ENCODE data around the gene DBET. TPM values are rescaled to one million over a fixed set of nuclear protein-coding genes. Genes with fewer than 3 reads are reported as not detected.
"Not testable (repeated sequence)": the region's sequence is repeated elsewhere in the genome, so short reads cannot be mapped to it uniquely, and the experiment has no call there.

The DBET gene
- total RNA-seq, 2 donors from 2014 or later = not detected

GRCh38 chr4:190099605-190100004 lies 35.3 kb downstream of the DBET start:
- not testable (repeated sequence) for H3K27me3 Mint-ChIP-seq; H3K27ac Mint-ChIP-seq; H3K4me1 Mint-ChIP-seq; ATAC-seq; H3K9me3 ChIP-seq (ENCODE audit: control insufficient read depth, low read length, poor library complexity, severe bottlenecking); H3K4me3 Mint-ChIP-seq; DNase-seq; H3K36me3 Mint-ChIP-seq (ENCODE audit: low read depth)

- H3K36me3 Mint-ChIP-seq (ENCODE audit: low read depth); H3K4me3 Mint-ChIP-seq: not testable (repeated sequence)
Observed at GRCh38 chr4:190101525-190101924, 37.2 kb downstream of the DBET start.

GRCh38 chr4:190106191-190106590 lies 41.9 kb downstream of the DBET start:
- ATAC-seq, DNase-seq, H3K4me3 Mint-ChIP-seq: not testable (repeated sequence)

More at GRCh38 chr4:190101525-190101924, 37.2 kb downstream of the DBET start:
- not testable (repeated sequence) for H3K27me3 Mint-ChIP-seq; DNase-seq; H3K4me1 Mint-ChIP-seq; ATAC-seq; H3K9me3 ChIP-seq (ENCODE audit: control insufficient read depth, low read length, poor library complexity, severe bottlenecking); H3K27ac Mint-ChIP-seq

GRCh38 chr4:190106611-190107480 lies 42.5 kb downstream of the DBET start:
- H3K4me3 Mint-ChIP-seq; H3K9me3 ChIP-seq (ENCODE audit: control insufficient read depth, low read length, poor library complexity, severe bottlenecking); H3K4me1 Mint-ChIP-seq; H3K36me3 Mint-ChIP-seq (ENCODE audit: low read depth); DNase-seq; ATAC-seq; H3K27ac Mint-ChIP-seq; H3K27me3 Mint-ChIP-seq: not testable (repeated sequence)

More at GRCh38 chr4:190106191-190106590, 41.9 kb downstream of the DBET start:
- not testable (repeated sequence) for H3K9me3 ChIP-seq (ENCODE audit: control insufficient read depth, low read length, poor library complexity, severe bottlenecking); H3K27ac Mint-ChIP-seq; H3K27me3 Mint-ChIP-seq; H3K36me3 Mint-ChIP-seq (ENCODE audit: low read depth); H3K4me1 Mint-ChIP-seq

- not testable (repeated sequence) for H3K36me3 Mint-ChIP-seq (ENCODE audit: low read depth); H3K27me3 Mint-ChIP-seq; H3K4me3 Mint-ChIP-seq; ATAC-seq; H3K4me1 Mint-ChIP-seq; DNase-seq; H3K9me3 ChIP-seq (ENCODE audit: control insufficient read depth, low read length, poor library complexity, severe bottlenecking); H3K27ac Mint-ChIP-seq
Observed at GRCh38 chr4:190107766-190108485, 43.6 kb downstream of the DBET start.

GRCh38 chr4:190108756-190109155 lies 44.5 kb downstream of the DBET start:
- not testable (repeated sequence) for H3K36me3 Mint-ChIP-seq (ENCODE audit: low read depth); ATAC-seq; H3K27me3 Mint-ChIP-seq; H3K9me3 ChIP-seq (ENCODE audit: control insufficient read depth, low read length, poor library complexity, severe bottlenecking); H3K4me3 Mint-ChIP-seq; H3K4me1 Mint-ChIP-seq; DNase-seq; H3K27ac Mint-ChIP-seq

GRCh38 chr4:190109390-190110011 lies 45.2 kb downstream of the DBET start:
- not testable (repeated sequence) for H3K27ac Mint-ChIP-seq; DNase-seq; H3K4me3 Mint-ChIP-seq; H3K27me3 Mint-ChIP-seq; H3K36me3 Mint-ChIP-seq (ENCODE audit: low read depth); ATAC-seq; H3K9me3 ChIP-seq (ENCODE audit: control insufficient read depth, low read length, poor library complexity, severe bottlenecking); H3K4me1 Mint-ChIP-seq

- not testable (repeated sequence) for H3K9me3 ChIP-seq (ENCODE audit: control insufficient read depth, low read length, poor library complexity, severe bottlenecking); DNase-seq; ATAC-seq; H3K4me3 Mint-ChIP-seq; H3K36me3 Mint-ChIP-seq (ENCODE audit: low read depth); H3K27me3 Mint-ChIP-seq; H3K4me1 Mint-ChIP-seq; H3K27ac Mint-ChIP-seq
Observed at GRCh38 chr4:190110033-190110432, 45.7 kb downstream of the DBET start.

- not testable (repeated sequence) for H3K4me3 Mint-ChIP-seq; H3K9me3 ChIP-seq (ENCODE audit: control insufficient read depth, low read length, poor library complexity, severe bottlenecking); H3K36me3 Mint-ChIP-seq (ENCODE audit: low read depth); H3K27me3 Mint-ChIP-seq; ATAC-seq; H3K4me1 Mint-ChIP-seq; DNase-seq; H3K27ac Mint-ChIP-seq
Observed at GRCh38 chr4:190110570-190111295, 46.4 kb downstream of the DBET start.

- not testable (repeated sequence) for ATAC-seq, DNase-seq
Observed at GRCh38 chr4:190112879-190113278, 48.6 kb downstream of the DBET start.

GRCh38 chr4:190114991-190115390 lies 50.7 kb downstream of the DBET start:
- H3K27ac Mint-ChIP-seq; H3K4me3 Mint-ChIP-seq; H3K36me3 Mint-ChIP-seq (ENCODE audit: low read depth); DNase-seq; H3K27me3 Mint-ChIP-seq; H3K4me1 Mint-ChIP-seq; H3K9me3 ChIP-seq (ENCODE audit: control insufficient read depth, low read length, poor library complexity, severe bottlenecking); ATAC-seq: not testable (repeated sequence)

More at GRCh38 chr4:190112879-190113278, 48.6 kb downstream of the DBET start:
- H3K4me1 Mint-ChIP-seq; H3K36me3 Mint-ChIP-seq (ENCODE audit: low read depth); H3K9me3 ChIP-seq (ENCODE audit: control insufficient read depth, low read length, poor library complexity, severe bottlenecking); H3K27me3 Mint-ChIP-seq; H3K27ac Mint-ChIP-seq; H3K4me3 Mint-ChIP-seq: not testable (repeated sequence)
